K562 (cell line): ENCODE results near the gene POLR2A. TPM values are rescaled to one million over a fixed set of nuclear protein-coding genes. Genes with fewer than 3 reads are reported as not detected.

Source experiments
- FOXK2 ChIP-seq, 2 experiments: fragments of 450-650 bp; IDR thresholded peaks in 1 of 2; conservative IDR thresholded peaks in 1 of 2; 2 replicates each; pipeline ENCODE4 v1.6.1; 2016; ENCODE audit warnings: low read depth in 2 of 2, mild to moderate bottlenecking in 1 of 2
- HDAC2 ChIP-seq: fragments of 450-650 bp; IDR thresholded peaks from 2 replicates; pipeline ENCODE4 v1.6.1; 2016; ENCODE audit warnings: mild to moderate bottlenecking
- KAT7 ChIP-seq: sonication (generic); formaldehyde crosslinking; IDR thresholded peaks from 2 replicates; pipeline ENCODE4 v1.8.0; 2022; ENCODE audit warnings: missing genetic modification reagents, mild to moderate bottlenecking, borderline replicate concordance
- SAFB ChIP-seq: fragments of 200-400 bp; formaldehyde crosslinking; IDR thresholded peaks from 2 replicates; pipeline ENCODE4 v1.6.1; 2017; ENCODE audit warnings: low read depth, low read length, borderline replicate concordance
- polyA plus RNA-seq, 8 experiments: library from polyadenylated mRNA; depleted of rRNA in 4 of 8; stranded (reverse) in 5 of 8; unstranded in 3 of 8; fragments of >200 nt; fragmentation: Nextera tagmentation in 2 of 8; fragmentation: Illumina TruSeq in 1 of 8; extraction: Ambion mirVana in 2 of 8; extraction: Trizol in 1 of 8; gene quantifications; 2 replicates each; pipeline versions ENCODE4 v1.2.1 to v1.2.3, GENCODE V29; 2011 to 2014; ENCODE audit warnings: inconsistent platforms in 1 of 8, missing spikeins in 1 of 8
- total RNA-seq, 7 experiments: library from RNA; depleted of rRNA in 6 of 7; stranded (reverse); fragments of >200 nt in 6 of 7; fragmentation: Illumina TruSeq in 2 of 7; extraction: Trizol in 2 of 7; gene quantifications; 2 replicates each; pipeline versions ENCODE4 v1.2.1 to v1.2.3, GENCODE V29; 2011 to 2021; ENCODE audit warnings: low replicate concordance in 1 of 7
- TF ChIP-seq, protein P1 (sequence below): sonication (generic); formaldehyde crosslinking; IDR thresholded peaks from 2 replicates; pipeline ENCODE4 v1.8.1; 2022; ENCODE audit warnings: missing genetic modification reagents
- TF ChIP-seq, protein P2 (sequence below): fragments of 450-650 bp; IDR thresholded peaks from 2 replicates; pipeline ENCODE4 v1.6.1; 2016; ENCODE audit warnings: mild to moderate bottlenecking, moderate library complexity
- TF ChIP-seq, protein P3 (sequence below): fragments of 250-450 bp; sonication (Bioruptor Pico); IDR thresholded peaks from 2 replicates; pipeline ENCODE4 v1.8.0; 2021; ENCODE audit warnings: borderline replicate concordance, mild to moderate bottlenecking, moderate library complexity; ENCODE audit not compliant: poor library complexity, severe bottlenecking

POLR2A gene
- total and polyA plus RNA-seq, 9 of the 15 experiments (the other 6 are each of a cell fraction or from before 2014, with no cell fraction given), result 1.3 to 109 (median 12.4) TPM

DNA sequence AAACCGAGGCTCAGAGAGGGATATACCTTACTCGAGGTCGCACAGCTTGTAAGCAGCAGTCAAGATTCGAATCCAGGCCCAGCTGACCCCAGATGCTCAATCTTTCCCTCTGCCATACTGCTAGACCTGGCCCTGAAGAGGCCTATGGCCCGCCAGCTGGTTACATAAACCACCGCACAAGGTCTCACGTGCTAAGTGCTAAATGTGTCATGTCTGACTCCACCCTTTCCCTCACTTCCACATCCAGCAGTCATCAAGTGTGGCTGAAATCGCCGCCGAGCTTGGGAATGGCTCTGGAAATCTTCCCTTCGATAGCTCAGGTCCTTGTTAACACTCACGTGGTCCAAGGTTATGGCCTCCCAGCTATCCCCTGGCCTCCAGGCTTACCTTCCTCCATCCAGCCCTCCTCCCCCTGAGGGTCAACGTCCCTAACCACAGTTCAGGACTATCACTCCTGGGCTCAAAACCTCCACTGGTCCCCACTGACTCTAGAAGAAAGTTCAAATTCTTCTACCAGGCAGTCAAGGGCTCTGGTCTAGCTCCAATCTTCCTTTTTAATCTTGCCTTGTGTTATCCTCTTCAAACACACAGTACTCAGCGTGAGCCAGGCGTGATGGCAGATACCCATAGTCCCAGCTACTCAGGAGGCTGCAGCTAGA is 8.3 kb upstream of the POLR2A start (continued):
- TF ChIP-seq, protein P1, sequence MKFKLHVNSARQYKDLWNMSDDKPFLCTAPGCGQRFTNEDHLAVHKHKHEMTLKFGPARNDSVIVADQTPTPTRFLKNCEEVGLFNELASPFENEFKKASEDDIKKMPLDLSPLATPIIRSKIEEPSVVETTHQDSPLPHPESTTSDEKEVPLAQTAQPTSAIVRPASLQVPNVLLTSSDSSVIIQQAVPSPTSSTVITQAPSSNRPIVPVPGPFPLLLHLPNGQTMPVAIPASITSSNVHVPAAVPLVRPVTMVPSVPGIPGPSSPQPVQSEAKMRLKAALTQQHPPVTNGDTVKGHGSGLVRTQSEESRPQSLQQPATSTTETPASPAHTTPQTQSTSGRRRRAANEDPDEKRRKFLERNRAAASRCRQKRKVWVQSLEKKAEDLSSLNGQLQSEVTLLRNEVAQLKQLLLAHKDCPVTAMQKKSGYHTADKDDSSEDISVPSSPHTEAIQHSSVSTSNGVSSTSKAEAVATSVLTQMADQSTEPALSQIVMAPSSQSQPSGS (CRISPR knock-in tag), result no peak
- TF ChIP-seq HDAC2 (no peak), KAT7 (CRISPR knock-in tag) (0 out of 2 replicates have a peak, but pooled peaks have one; percentile 24), SAFB (no peak), FOXK2 (conservative IDR thresholded peaks at IDR 0.05 in 1 of 2, IDR thresholded peaks at IDR 0.05 in 1 of 2; ENCODE audit: low read depth in 2 of 2) (no peak)
- TF ChIP-seq, protein P2, sequence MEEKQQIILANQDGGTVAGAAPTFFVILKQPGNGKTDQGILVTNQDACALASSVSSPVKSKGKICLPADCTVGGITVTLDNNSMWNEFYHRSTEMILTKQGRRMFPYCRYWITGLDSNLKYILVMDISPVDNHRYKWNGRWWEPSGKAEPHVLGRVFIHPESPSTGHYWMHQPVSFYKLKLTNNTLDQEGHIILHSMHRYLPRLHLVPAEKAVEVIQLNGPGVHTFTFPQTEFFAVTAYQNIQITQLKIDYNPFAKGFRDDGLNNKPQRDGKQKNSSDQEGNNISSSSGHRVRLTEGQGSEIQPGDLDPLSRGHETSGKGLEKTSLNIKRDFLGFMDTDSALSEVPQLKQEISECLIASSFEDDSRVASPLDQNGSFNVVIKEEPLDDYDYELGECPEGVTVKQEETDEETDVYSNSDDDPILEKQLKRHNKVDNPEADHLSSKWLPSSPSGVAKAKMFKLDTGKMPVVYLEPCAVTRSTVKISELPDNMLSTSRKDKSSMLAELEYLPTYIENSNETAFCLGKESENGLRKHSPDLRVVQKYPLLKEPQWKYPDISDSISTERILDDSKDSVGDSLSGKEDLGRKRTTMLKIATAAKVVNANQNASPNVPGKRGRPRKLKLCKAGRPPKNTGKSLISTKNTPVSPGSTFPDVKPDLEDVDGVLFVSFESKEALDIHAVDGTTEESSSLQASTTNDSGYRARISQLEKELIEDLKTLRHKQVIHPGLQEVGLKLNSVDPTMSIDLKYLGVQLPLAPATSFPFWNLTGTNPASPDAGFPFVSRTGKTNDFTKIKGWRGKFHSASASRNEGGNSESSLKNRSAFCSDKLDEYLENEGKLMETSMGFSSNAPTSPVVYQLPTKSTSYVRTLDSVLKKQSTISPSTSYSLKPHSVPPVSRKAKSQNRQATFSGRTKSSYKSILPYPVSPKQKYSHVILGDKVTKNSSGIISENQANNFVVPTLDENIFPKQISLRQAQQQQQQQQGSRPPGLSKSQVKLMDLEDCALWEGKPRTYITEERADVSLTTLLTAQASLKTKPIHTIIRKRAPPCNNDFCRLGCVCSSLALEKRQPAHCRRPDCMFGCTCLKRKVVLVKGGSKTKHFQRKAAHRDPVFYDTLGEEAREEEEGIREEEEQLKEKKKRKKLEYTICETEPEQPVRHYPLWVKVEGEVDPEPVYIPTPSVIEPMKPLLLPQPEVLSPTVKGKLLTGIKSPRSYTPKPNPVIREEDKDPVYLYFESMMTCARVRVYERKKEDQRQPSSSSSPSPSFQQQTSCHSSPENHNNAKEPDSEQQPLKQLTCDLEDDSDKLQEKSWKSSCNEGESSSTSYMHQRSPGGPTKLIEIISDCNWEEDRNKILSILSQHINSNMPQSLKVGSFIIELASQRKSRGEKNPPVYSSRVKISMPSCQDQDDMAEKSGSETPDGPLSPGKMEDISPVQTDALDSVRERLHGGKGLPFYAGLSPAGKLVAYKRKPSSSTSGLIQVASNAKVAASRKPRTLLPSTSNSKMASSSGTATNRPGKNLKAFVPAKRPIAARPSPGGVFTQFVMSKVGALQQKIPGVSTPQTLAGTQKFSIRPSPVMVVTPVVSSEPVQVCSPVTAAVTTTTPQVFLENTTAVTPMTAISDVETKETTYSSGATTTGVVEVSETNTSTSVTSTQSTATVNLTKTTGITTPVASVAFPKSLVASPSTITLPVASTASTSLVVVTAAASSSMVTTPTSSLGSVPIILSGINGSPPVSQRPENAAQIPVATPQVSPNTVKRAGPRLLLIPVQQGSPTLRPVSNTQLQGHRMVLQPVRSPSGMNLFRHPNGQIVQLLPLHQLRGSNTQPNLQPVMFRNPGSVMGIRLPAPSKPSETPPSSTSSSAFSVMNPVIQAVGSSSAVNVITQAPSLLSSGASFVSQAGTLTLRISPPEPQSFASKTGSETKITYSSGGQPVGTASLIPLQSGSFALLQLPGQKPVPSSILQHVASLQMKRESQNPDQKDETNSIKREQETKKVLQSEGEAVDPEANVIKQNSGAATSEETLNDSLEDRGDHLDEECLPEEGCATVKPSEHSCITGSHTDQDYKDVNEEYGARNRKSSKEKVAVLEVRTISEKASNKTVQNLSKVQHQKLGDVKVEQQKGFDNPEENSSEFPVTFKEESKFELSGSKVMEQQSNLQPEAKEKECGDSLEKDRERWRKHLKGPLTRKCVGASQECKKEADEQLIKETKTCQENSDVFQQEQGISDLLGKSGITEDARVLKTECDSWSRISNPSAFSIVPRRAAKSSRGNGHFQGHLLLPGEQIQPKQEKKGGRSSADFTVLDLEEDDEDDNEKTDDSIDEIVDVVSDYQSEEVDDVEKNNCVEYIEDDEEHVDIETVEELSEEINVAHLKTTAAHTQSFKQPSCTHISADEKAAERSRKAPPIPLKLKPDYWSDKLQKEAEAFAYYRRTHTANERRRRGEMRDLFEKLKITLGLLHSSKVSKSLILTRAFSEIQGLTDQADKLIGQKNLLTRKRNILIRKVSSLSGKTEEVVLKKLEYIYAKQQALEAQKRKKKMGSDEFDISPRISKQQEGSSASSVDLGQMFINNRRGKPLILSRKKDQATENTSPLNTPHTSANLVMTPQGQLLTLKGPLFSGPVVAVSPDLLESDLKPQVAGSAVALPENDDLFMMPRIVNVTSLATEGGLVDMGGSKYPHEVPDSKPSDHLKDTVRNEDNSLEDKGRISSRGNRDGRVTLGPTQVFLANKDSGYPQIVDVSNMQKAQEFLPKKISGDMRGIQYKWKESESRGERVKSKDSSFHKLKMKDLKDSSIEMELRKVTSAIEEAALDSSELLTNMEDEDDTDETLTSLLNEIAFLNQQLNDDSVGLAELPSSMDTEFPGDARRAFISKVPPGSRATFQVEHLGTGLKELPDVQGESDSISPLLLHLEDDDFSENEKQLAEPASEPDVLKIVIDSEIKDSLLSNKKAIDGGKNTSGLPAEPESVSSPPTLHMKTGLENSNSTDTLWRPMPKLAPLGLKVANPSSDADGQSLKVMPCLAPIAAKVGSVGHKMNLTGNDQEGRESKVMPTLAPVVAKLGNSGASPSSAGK, result peak; percentile 78
- TF ChIP-seq, protein P3, sequence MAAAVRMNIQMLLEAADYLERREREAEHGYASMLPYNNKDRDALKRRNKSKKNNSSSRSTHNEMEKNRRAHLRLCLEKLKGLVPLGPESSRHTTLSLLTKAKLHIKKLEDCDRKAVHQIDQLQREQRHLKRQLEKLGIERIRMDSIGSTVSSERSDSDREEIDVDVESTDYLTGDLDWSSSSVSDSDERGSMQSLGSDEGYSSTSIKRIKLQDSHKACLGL, result no peak
